Thymus (tissue), 11 donors: ENCODE measurements around the gene PLXNA4. TPM values are rescaled to one million over a fixed set of nuclear protein-coding genes. Genes with fewer than 3 reads are reported as not detected.

ENCODE experiments used
- DNase-seq, 9 donors: peaks; one replicate each; pipeline ENCODE4 v3.0.0-alpha.2; 2013; ENCODE audit warnings: low spot score in 9 of 9, low read depth in 6 of 9, missing footprints in 1 of 9
- H3K27ac ChIP-seq, 2 donors: one replicate each; pipeline ENCODE4 v1.5.1; 2013; ENCODE audit warnings: control low read depth in 1 of 2, low read depth in 1 of 2, low read length in 1 of 2, mild to moderate bottlenecking in 1 of 2, moderate library complexity in 1 of 2
- H3K27me3 ChIP-seq, 2 donors: one replicate each; pipeline ENCODE4 v1.5.1; 2013; ENCODE audit warnings: low read length in 1 of 2; ENCODE audit not compliant: control insufficient read depth in 2 of 2, insufficient read depth in 1 of 2
- H3K36me3 ChIP-seq, 2 donors: one replicate each; pipeline ENCODE4 v1.5.1; 2013; ENCODE audit warnings: low read length in 1 of 2, mild to moderate bottlenecking in 1 of 2, moderate library complexity in 1 of 2; ENCODE audit not compliant: control insufficient read depth in 2 of 2, insufficient read depth in 2 of 2
- H3K4me1 ChIP-seq, 2 donors: one replicate each; pipeline ENCODE4 v1.5.1; 2013; ENCODE audit warnings: low read length in 2 of 2; ENCODE audit not compliant: control insufficient read depth in 2 of 2, insufficient read depth in 2 of 2
- H3K4me3 ChIP-seq, 2 donors: one replicate each; pipeline ENCODE4 v1.5.1; 2013; ENCODE audit warnings: low read length in 2 of 2, control low read depth in 1 of 2, mild to moderate bottlenecking in 1 of 2
- H3K9me3 ChIP-seq, 2 donors: one replicate each; pipeline ENCODE4 v1.5.1; 2013; ENCODE audit warnings: low read length in 1 of 2, mild to moderate bottlenecking in 1 of 2; ENCODE audit not compliant: control insufficient read depth in 2 of 2, insufficient read depth in 1 of 2
- WGBS: extraction: QIAGEN DNeasy Blood & Tissue Kit; methylation state at CpG from one replicate; pipeline ENCODE4 v1.1.7; 2013; 5-methylcytosine and 5-hydroxymethylcytosine counted together
- polyA plus RNA-seq: library from polyadenylated mRNA; stranded (reverse); fragments of 200-250 nt; gene quantifications from one replicate; pipeline ENCODE4 v1.2.3, GENCODE V29; 2013
- total RNA-seq: library from RNA; stranded (reverse); fragments of 120-200 nt; gene quantifications from one replicate; pipeline ENCODE4 v1.2.4, GENCODE V29; 2013
- donor health status: healthy.

Gene PLXNA4
- total and polyA plus RNA-seq, 2 donors, result 0.21 to 0.66 TPM

GRCh38 chr7:132279718-132280117, 296.6 kb downstream of the PLXNA4 start:
- H3K27me3 ChIP-seq, result no peaks in the 10 kb centered on the region
- no peak overlapping the region for H3K27ac ChIP-seq
- H3K9me3 ChIP-seq, result no peaks in the 10 kb centered on the region
- 91% methylated on average over 4 of the region's 4 CpGs for WGBS
- DNase-seq, result no peak
- no peaks in the 10 kb centered on the region for H3K4me1 ChIP-seq
- H3K4me3 ChIP-seq, result no peak overlapping the region
- H3K36me3 ChIP-seq, result no peaks in the 10 kb centered on the region

- Histone ChIP-seq H3K36me3 (no peaks in the 10 kb centered on the region), H3K9me3 (no peaks in the 10 kb centered on the region), H3K4me1 (no peaks in the 10 kb centered on the region), H3K27me3 (no peaks in the 10 kb centered on the region), H3K4me3 (no peak overlapping the region), H3K27ac (no peak overlapping the region)
- no peak for DNase-seq
- 80% methylated on average over 5 of the region's 5 CpGs for WGBS
Observed at GRCh38 chr7:132276976-132277725, 299.1 kb downstream of the PLXNA4 start.

DNA sequence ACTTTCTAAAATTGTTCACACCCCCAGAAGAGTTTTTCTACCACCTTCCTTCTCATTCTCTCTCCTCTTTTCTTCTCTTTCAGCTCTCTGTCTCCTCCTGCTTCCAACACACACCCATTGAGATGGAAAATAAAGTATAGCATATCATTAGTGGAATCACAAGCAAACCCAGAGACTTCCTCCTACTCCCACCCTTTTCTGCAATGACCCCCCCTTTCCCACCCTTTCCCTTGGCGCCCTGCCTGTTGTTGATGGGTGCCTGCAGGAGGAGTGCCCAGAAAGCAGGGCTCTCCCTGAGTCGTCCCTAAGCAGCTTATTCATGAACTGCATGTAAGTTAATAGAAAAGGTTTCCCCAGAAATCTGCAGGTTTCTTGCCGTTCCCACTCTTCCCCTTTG, 300.0 kb downstream of the PLXNA4 start:
- no peak for DNase-seq
- Histone ChIP-seq H3K4me3 (no peak overlapping the region), H3K36me3 (no peaks in the 10 kb centered on the region), H3K27ac (no peak overlapping the region), H3K9me3 (no peaks in the 10 kb centered on the region), H3K4me1 (no peaks in the 10 kb centered on the region), H3K27me3 (no peaks in the 10 kb centered on the region)
- WGBS, result 57% methylated on average over 3 of the region's 3 CpGs

DNA sequence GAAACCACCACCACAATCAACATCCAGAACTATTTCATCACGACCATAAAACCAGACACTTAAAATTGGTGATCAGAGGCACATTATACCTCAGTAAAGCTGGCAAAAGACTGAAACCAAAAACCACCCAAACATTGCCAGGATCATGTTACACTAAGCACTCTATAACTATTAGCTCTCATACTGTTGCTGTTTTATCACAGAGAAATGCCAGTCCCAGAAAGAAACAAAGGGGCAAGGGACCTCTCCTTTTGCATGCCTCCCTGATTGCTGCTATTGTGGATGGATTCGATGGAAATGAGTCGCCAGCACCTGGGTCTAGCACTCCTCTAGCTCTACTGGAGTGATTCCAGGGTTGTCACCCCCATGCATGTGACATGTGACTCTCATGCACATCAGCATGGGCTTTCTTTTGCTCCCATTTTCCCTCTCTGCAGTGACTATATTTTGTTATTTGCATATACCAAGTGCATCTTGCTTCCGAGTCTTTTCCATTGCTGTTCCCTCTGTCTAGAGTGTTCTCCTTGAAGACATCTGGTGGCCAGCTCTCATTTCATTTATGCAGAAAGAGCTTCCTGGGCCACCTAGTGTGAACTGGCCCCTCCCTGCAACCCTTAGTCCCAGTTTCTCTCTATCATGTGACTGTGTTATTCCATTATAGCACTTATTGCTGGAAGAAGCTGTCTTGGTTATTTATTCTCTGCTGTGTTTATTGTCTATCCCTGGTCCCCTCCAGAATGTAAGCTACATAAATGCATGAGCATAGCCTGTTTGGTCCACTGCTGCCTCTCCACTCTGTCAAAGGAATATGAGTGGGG, 300.6 kb downstream of the PLXNA4 start:
- no peak for DNase-seq
- Histone ChIP-seq H3K4me3 (no peak overlapping the region), H3K36me3 (no peaks in the 10 kb centered on the region), H3K27ac (no peak overlapping the region), H3K27me3 (no peaks in the 10 kb centered on the region), H3K9me3 (no peaks in the 10 kb centered on the region), H3K4me1 (no peaks in the 10 kb centered on the region)
- 81% methylated on average over 4 of the region's 4 CpGs for WGBS

- H3K36me3 ChIP-seq, result no peaks in the 10 kb centered on the region
Observed at GRCh38 chr7:132272763-132273371, 303.4 kb downstream of the PLXNA4 start.

DNA sequence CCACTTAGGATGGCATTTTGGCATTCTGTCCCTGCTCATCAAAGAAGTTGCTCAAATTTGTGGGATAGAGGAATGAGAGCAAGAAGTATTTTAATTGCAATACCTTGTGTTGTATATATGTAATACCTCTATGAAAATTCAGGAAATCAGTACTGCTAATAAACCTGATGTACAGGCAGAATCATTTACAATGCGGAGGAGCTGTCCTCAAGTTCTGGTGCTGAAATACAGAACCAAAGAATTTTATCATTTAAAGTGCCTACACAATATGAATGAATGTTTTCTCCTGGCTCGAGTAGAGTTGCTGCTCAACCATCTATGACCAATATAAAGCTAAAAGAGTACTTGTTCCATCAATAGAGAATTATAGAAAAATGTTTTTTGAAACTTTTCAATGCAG, 305.8 kb downstream of the PLXNA4 start:
- Histone ChIP-seq H3K4me1 (no peaks in the 10 kb centered on the region), H3K36me3 (no peaks in the 10 kb centered on the region), H3K27ac (no peak overlapping the region), H3K9me3 (no peaks in the 10 kb centered on the region), H3K27me3 (no peaks in the 10 kb centered on the region), H3K4me3 (no peak overlapping the region)
- WGBS, result 38% methylated on average over 2 of the region's 2 CpGs
- peak in 6 of 9 donors; percentile 1 to 24 (median 9) for DNase-seq

More at GRCh38 chr7:132272763-132273371, 303.4 kb downstream of the PLXNA4 start:
- Histone ChIP-seq H3K27me3 (no peaks in the 10 kb centered on the region), H3K9me3 (no peaks in the 10 kb centered on the region), H3K4me3 (no peak overlapping the region), H3K4me1 (no peaks in the 10 kb centered on the region), H3K27ac (no peak overlapping the region)
- WGBS, result 75% methylated on average over 9 of the region's 9 CpGs
- DNase-seq, result no peak

GRCh38 chr7:132269718-132270117, 306.6 kb downstream of the PLXNA4 start:
- no peaks in the 10 kb centered on the region for H3K9me3 ChIP-seq
- H3K27me3 ChIP-seq, result no peaks in the 10 kb centered on the region
- no peak overlapping the region for H3K4me3 ChIP-seq
- H3K36me3 ChIP-seq, result no peaks in the 10 kb centered on the region
- H3K27ac ChIP-seq, result no peak overlapping the region
- 60% methylated on average over 5 of the region's 5 CpGs for WGBS
- H3K4me1 ChIP-seq, result no peaks in the 10 kb centered on the region
- DNase-seq, result no peak

DNA sequence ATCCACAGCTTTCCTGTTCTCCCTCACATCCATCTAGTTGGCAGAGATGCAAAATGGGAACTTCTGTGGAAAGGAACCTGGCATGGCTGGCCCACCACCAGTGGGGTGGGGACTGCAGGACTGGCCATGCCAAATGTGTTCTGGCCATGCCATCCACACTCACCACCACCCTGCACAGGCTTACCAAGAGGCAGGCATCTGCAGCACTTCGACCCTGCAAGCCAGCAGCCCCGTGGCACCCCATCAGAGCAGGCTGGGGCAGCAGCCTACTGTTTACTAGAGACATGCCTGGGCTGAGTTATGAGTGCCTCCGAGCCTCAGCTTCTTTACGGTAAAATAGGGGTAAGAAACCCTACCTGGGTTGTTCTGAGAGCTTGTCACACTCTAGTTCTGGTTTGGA, 313.1 kb downstream of the PLXNA4 start:
- Histone ChIP-seq H3K27ac (no peak overlapping the region), H3K27me3 (no peaks in the 10 kb centered on the region), H3K4me1 (no peaks in the 10 kb centered on the region), H3K36me3 (no peaks in the 10 kb centered on the region), H3K4me3 (no peak overlapping the region), H3K9me3 (no peaks in the 10 kb centered on the region)
- 85% methylated on average over 4 of the region's 4 CpGs for WGBS
- DNase-seq, result no peak

DNA sequence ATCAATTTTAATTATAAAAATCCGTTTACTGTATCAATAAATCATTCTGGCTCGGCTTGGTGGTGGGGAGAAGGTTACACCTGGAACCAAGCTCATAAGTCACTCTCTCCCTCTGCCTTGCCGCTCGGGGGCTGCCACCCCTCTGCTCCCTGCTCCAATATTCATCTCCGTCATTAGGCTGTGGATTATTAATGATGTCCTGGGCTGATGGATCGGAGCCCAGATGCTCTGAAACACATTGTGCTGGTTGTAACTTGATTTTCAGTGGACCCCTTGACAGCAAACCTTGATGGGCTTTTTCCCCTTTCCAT, 314.2 kb downstream of the PLXNA4 start:
- no peak for DNase-seq
- no peaks in the 10 kb centered on the region for H3K4me1 ChIP-seq
- no peaks in the 10 kb centered on the region for H3K36me3 ChIP-seq
- 86% methylated on average over 6 of the region's 6 CpGs for WGBS
- no peaks in the 10 kb centered on the region for H3K9me3 ChIP-seq
- no peak overlapping the region for H3K4me3 ChIP-seq
- no peak overlapping the region for H3K27ac ChIP-seq
- H3K27me3 ChIP-seq, result no peaks in the 10 kb centered on the region
